Epithelial cell of proximal tubule (primary cell): ENCODE data around the gene ARHGEF4. TPM values are rescaled to one million over a fixed set of nuclear protein-coding genes. Genes with fewer than 3 reads are reported as not detected.

Experiments used
- DNase-seq: peaks from one replicate; pipeline ENCODE4 v3.0.0-alpha.2; 2011; ENCODE audit warnings: low read depth
- H3K4me3 ChIP-seq: 2 replicates; pipeline ENCODE4 v1.5.1; 2011; ENCODE audit warnings: low read depth, mild to moderate bottlenecking, low read length
- CTCF ChIP-seq: conservative IDR thresholded peaks from 2 replicates; pipeline ENCODE4 v1.5.1; 2012; ENCODE audit warnings: low read depth, mild to moderate bottlenecking, low read length
- total RNA-seq: library from RNA; depleted of rRNA; stranded (reverse); fragments of >200 nt; gene quantifications from 2 replicates; pipeline ENCODE4 v1.2.3, GENCODE V29; 2015

ARHGEF4 gene
- total RNA-seq, 1 donor from 2014 or later, result 2.1 TPM

- TF ChIP-seq CTCF, result no peak
- H3K4me3 ChIP-seq, result no peak overlapping the region
- no peak for DNase-seq
These were observed 8.9 kb downstream of the ARHGEF4 start for GRCh38 chr2:130845505-130846085.

- TF ChIP-seq CTCF, result no peak
- no peak for DNase-seq
- no peak overlapping the region for H3K4me3 ChIP-seq
These were observed 9.5 kb downstream of the ARHGEF4 start for GRCh38 chr2:130846233-130846632.

- TF ChIP-seq CTCF, result no peak
- no peak for DNase-seq
- no peak overlapping the region for H3K4me3 ChIP-seq
These were observed 10.1 kb downstream of the ARHGEF4 start for GRCh38 chr2:130846686-130847375.

GRCh38 chr2:130847776-130848525 is 11.2 kb downstream of the ARHGEF4 start:
- H3K4me3 ChIP-seq, result no peak overlapping the region
- DNase-seq, result no peak
- TF ChIP-seq CTCF, result no peak

- DNase-seq, result no peak
- no peak overlapping the region for H3K4me3 ChIP-seq
- TF ChIP-seq CTCF, result no peak
These were observed 12.0 kb downstream of the ARHGEF4 start for GRCh38 chr2:130848526-130849210.

GRCh38 chr2:130849896-130850787 is 13.4 kb downstream of the ARHGEF4 start:
- H3K4me3 ChIP-seq, result no peak overlapping the region
- DNase-seq, result no peak
- no peak for TF ChIP-seq CTCF
